Peyer's patch (tissue), 4 donors: ENCODE results near the gene MIOS.

Experiments used
- CTCF ChIP-seq, 6 experiments: fragments of 450-650 bp in 4 of 6; fragments of 200-600 bp in 2 of 6; sonication (generic) in 1 of 6; IDR thresholded peaks; one replicate each; pipeline ENCODE4 v1.5.1; 2017 to 2019; ENCODE audit warnings: antibody characterized with exemption in 6 of 6, mild to moderate bottlenecking in 3 of 6, moderate library complexity in 1 of 6
- POLR2A ChIP-seq, 2 donors: fragments of 450-650 bp; IDR thresholded peaks; one replicate each; pipeline ENCODE4 v1.5.1; 2017; ENCODE audit warnings: antibody characterized with exemption in 2 of 2, mild to moderate bottlenecking in 2 of 2, moderate library complexity in 2 of 2

GRCh38 chr7:7565746-7566650 lies 686 bp upstream of the MIOS start:
- TF ChIP-seq CTCF (IDR thresholded peaks at IDR 0.05) (no peak), POLR2A (IDR thresholded peaks at IDR 0.05) (no peak)
